Body of pancreas (tissue), 4 donors: ENCODE measurements around the gene ZEB2. TPM values are rescaled to one million over a fixed set of nuclear protein-coding genes. Genes with fewer than 3 reads are reported as not detected.

ENCODE experiments used
- ATAC-seq: fragments of 150-250 bp; one replicate; pipeline ENCODE4 v1.9.1; 2016
- DNase-seq, 4 donors: peaks; one replicate each; pipeline ENCODE4 v3.0.0-alpha.2; 2019
- H3K27ac ChIP-seq, 4 donors: fragments of 200-600 bp; sonication (generic); 1 replicate in 3 of 4; 2 replicates in 1 of 4; pipeline versions ENCODE4 v1.5.1 to v1.6.1; 2016 to 2019; ENCODE audit warnings: mild to moderate bottlenecking in 1 of 4, mixed read lengths in 1 of 4, moderate library complexity in 1 of 4
- H3K27me3 ChIP-seq, 2 donors: fragments of 200-600 bp; sonication (generic); one replicate each; pipeline ENCODE4 v1.6.0; 2016; ENCODE audit warnings: mild to moderate bottlenecking in 1 of 2
- H3K36me3 ChIP-seq, 2 donors: fragments of 200-600 bp; sonication (generic); replicated peaks in 1 of 2; 2 replicates each; pipeline ENCODE4 v1.5.1; 2016; ENCODE audit warnings: low read depth in 2 of 2; ENCODE audit not compliant: insufficient read depth in 1 of 2
- H3K4me1 ChIP-seq: fragments of 200-600 bp; sonication (generic); one replicate; pipeline ENCODE4 v1.6.0; 2016
- H3K4me3 ChIP-seq, 2 donors: fragments of 200-600 bp; sonication (generic); 1 replicate in 1 of 2; 2 replicates in 1 of 2; pipeline ENCODE4 v1.5.1; 2016 to 2019
- H3K9me3 ChIP-seq, 3 donors: fragments of 200-600 bp; sonication (generic); 1 replicate in 2 of 3; 2 replicates in 1 of 3; pipeline ENCODE4 v1.5.1; 2016
- CTCF ChIP-seq, 7 experiments: fragments of 450-650 bp in 4 of 7; fragments of 200-600 bp in 3 of 7; sonication (generic) in 3 of 7; IDR thresholded peaks; one replicate each; pipeline ENCODE4 v1.5.1; 2016 to 2019; ENCODE audit warnings: antibody characterized with exemption in 7 of 7
- POLR2A ChIP-seq, 3 donors: fragments of 450-650 bp; IDR thresholded peaks; one replicate each; pipeline ENCODE4 v1.6.1; 2016; ENCODE audit warnings: antibody characterized with exemption in 3 of 3, mild to moderate bottlenecking in 2 of 3
- WGBS, 2 donors: methylation state at CpG; one replicate each; pipeline ENCODE4 v1.1.5; 2017; 5-methylcytosine and 5-hydroxymethylcytosine counted together
- intact Hi-C: fragments of 100-400 bp; cut with DNase I; formaldehyde crosslinking; loops from one replicate; pipeline ENCODE4 v1.15.1; 2023
- total RNA-seq, 2 donors: library from RNA; depleted of rRNA; stranded (reverse); fragments of >200 nt; gene quantifications; one replicate each; pipeline ENCODE4 v1.1.0, GENCODE V29; 2016

ZEB2 gene
- total RNA-seq, 2 donors from 2014 or later, result 18.5 to 24.6 TPM

GRCh38 chr2:144361742-144362141 lies 158.2 kb downstream of the ZEB2 start:
- ATAC-seq (no peak), DNase-seq (no peak)
- no peaks in the 10 kb centered on the region for H3K4me1 ChIP-seq
- H3K27ac ChIP-seq, result no peak overlapping the region
- TF ChIP-seq CTCF (IDR thresholded peaks at IDR 0.05), result no peak
- no peak for TF ChIP-seq POLR2A (IDR thresholded peaks at IDR 0.05)
- no peaks in the 10 kb centered on the region for H3K9me3 ChIP-seq
- H3K27me3 ChIP-seq, result no peaks in the 10 kb centered on the region
- H3K36me3 ChIP-seq, result no peaks in the 10 kb centered on the region
- intact Hi-C loops, result no loop called here
- no peak overlapping the region for H3K4me3 ChIP-seq

GRCh38 chr2:144359684-144360083 lies 160.2 kb downstream of the ZEB2 start:
- DNase-seq (no peak), ATAC-seq (no peak)
- Histone ChIP-seq H3K27ac (no peak overlapping the region), H3K4me3 (no peak overlapping the region), H3K9me3 (no peaks in the 10 kb centered on the region), H3K36me3 (no peaks in the 10 kb centered on the region), H3K27me3 (no peaks in the 10 kb centered on the region), H3K4me1 (no peaks in the 10 kb centered on the region)
- 94 to 97% methylated on average over 1 of the region's 1 CpG for WGBS, 2 donors
- intact Hi-C loops, result no loop called here
- TF ChIP-seq POLR2A (IDR thresholded peaks at IDR 0.05) (no peak), CTCF (IDR thresholded peaks at IDR 0.05) (no peak)

- intact Hi-C loops, result no loop called here
- no peaks in the 10 kb centered on the region for H3K4me1 ChIP-seq
- no peaks in the 10 kb centered on the region for H3K27me3 ChIP-seq
- TF ChIP-seq POLR2A (IDR thresholded peaks at IDR 0.05), result no peak
- TF ChIP-seq CTCF (IDR thresholded peaks at IDR 0.05), result no peak
- no peak for DNase-seq
- no peak overlapping the region for H3K27ac ChIP-seq
- ATAC-seq, result no peak
- WGBS, 2 donors, result 69 to 81% methylated on average over 4 of the region's 4 CpGs
- H3K4me3 ChIP-seq, result no peak overlapping the region
- H3K36me3 ChIP-seq, result no peaks in the 10 kb centered on the region
- H3K9me3 ChIP-seq, result no peaks in the 10 kb centered on the region
Measured at GRCh38 chr2:144358979-144359541, 160.9 kb downstream of the ZEB2 start.

GRCh38 chr2:144358374-144358964 lies 161.4 kb downstream of the ZEB2 start:
- intact Hi-C loops, result no loop called here
- Histone ChIP-seq H3K4me3 (no peak overlapping the region), H3K9me3 (no peaks in the 10 kb centered on the region), H3K27me3 (no peaks in the 10 kb centered on the region), H3K36me3 (no peaks in the 10 kb centered on the region), H3K27ac (no peak overlapping the region), H3K4me1 (no peaks in the 10 kb centered on the region)
- WGBS, 2 donors, result 75 to 80% methylated on average over 3 of the region's 3 CpGs
- TF ChIP-seq CTCF (IDR thresholded peaks at IDR 0.05), result no peak
- no peak for TF ChIP-seq POLR2A (IDR thresholded peaks at IDR 0.05)
- no peak for DNase-seq
- no peak for ATAC-seq
